Common myeloid progenitor, CD34-positive (primary cell): ENCODE measurements around the gene MAN2B2.
A peak's percentile ranks its signal among the peaks of the same experiment; 100 is the strongest.

Experiments
- CTCF ChIA-PET: fragments of 350-600 bp; sonication (Branson Sonifier 250); formaldehyde crosslinking; loops from one replicate; lab custom pipeline; 2021; ENCODE audit warnings: antibody characterized with exemption; lab: Charles Lee
- POLR2A ChIA-PET: fragments of 350-600 bp; sonication (Branson Sonifier 250); formaldehyde crosslinking; loops from one replicate; lab custom pipeline; 2021; ENCODE audit warnings: antibody characterized with exemption; lab: Charles Lee
- DNase-seq, 3 donors: peaks; one replicate each; pipeline versions ENCODE4 v3.0.0 to v3.0.0-alpha.2; 2013
- H3K27ac ChIP-seq, 2 experiments: 1 replicate in 1 of 2; 2 replicates in 1 of 2; pipeline ENCODE4 v1.7.0; 2013; ENCODE audit warnings: inconsistent platforms in 2 of 2, low read length in 2 of 2, mild to moderate bottlenecking in 2 of 2, low read depth in 1 of 2, moderate library complexity in 1 of 2; ENCODE audit not compliant: severe bottlenecking in 2 of 2, insufficient read depth in 1 of 2, poor library complexity in 1 of 2
- H3K27me3 ChIP-seq, 5 experiments: replicated peaks in 2 of 5; 1 replicate in 3 of 5; 2 replicates in 2 of 5; pipeline versions ENCODE4 v1.6.1 to v1.7.0; 2013; ENCODE audit warnings: low read length in 4 of 5, mild to moderate bottlenecking in 2 of 5, moderate library complexity in 2 of 5, inconsistent platforms in 1 of 5; ENCODE audit not compliant: insufficient read depth in 5 of 5, control insufficient read depth in 4 of 5
- H3K36me3 ChIP-seq, 4 experiments: 1 replicate in 2 of 4; 2 replicates in 2 of 4; pipeline versions ENCODE4 v1.6.1 to v1.7.0; 2013; ENCODE audit warnings: low read length in 3 of 4, control low read depth in 1 of 4, mild to moderate bottlenecking in 1 of 4; ENCODE audit not compliant: control insufficient read depth in 4 of 4, insufficient read depth in 4 of 4
- H3K4me1 ChIP-seq, 4 experiments: 1 replicate in 3 of 4; 2 replicates in 1 of 4; pipeline versions ENCODE4 v1.6.1 to v1.7.1; 2013; ENCODE audit warnings: low read length in 3 of 4, mild to moderate bottlenecking in 3 of 4, control low read depth in 1 of 4, inconsistent platforms in 1 of 4, moderate library complexity in 1 of 4; ENCODE audit not compliant: control insufficient read depth in 4 of 4, insufficient read depth in 4 of 4; ENCODE audit errors: control extremely low read depth in 1 of 4
- H3K4me3 ChIP-seq, 7 experiments: 1 replicate in 4 of 7; 2 replicates in 3 of 7; pipeline versions ENCODE4 v1.5.1 to v1.7.0; 2013; ENCODE audit warnings: mild to moderate bottlenecking in 7 of 7, low read length in 6 of 7, moderate library complexity in 6 of 7, inconsistent platforms in 2 of 7, low read depth in 2 of 7, control low read depth in 1 of 7; ENCODE audit not compliant: insufficient read depth in 4 of 7, control insufficient read depth in 1 of 7; ENCODE audit errors: extremely low read depth in 1 of 7
- H3K9me3 ChIP-seq, 5 experiments: 1 replicate in 4 of 5; 2 replicates in 1 of 5; pipeline versions ENCODE4 v1.6.1 to v1.7.1; 2013; ENCODE audit warnings: low read length in 4 of 5, mild to moderate bottlenecking in 2 of 5, inconsistent platforms in 1 of 5, low read depth in 1 of 5, moderate library complexity in 1 of 5; ENCODE audit not compliant: control insufficient read depth in 4 of 5, insufficient read depth in 2 of 5; ENCODE audit errors: control extremely low read depth in 1 of 5
- WGBS: methylation state at CpG from one replicate; pipeline ENCODE4 v1.1.5; 2013; ENCODE audit not compliant: insufficient coverage; 5-methylcytosine and 5-hydroxymethylcytosine counted together

The MAN2B2 gene

DNA sequence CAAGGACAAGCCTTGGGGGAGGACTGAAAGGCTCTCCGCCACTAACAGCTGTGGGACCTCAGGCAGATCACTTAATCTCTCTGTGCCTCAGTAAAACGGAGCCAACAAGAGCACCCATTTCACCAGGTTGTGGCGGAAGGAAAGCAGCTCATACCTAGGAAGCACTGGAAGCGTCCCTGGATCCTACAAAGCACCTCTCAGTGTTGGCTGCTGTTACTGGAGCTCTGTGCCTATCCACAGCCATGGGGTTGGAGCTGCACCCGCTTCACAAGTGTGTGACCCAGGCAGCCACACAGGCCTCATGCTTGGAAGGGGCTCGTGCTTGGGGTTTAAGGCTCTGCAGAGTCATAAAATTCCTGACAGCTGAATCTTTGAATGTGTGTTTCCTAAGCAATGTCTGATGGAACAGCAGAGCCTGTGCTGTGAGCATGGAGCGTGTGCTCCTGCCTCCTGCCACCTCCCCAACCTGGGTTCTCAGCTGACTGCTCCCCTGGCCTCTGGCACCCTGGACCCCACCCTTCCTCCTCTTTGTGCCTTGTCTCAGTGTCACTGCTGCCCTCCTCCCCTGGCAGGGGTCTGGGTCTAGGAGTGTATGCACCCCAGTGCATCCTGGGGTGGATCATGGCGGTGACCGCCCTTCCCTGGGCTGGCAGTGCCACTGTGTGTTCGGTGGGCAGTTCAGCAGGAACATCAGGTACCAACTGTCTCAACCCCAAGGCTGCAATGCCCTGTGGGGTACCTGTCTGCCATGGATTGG is 14.4 kb upstream of the MAN2B2 start:
- Histone ChIP-seq H3K9me3 (peaks cover 0 to 10% (median 2%) of the 10 kb centered on the region in 5 experiments), H3K27ac (no peak overlapping the region), H3K36me3 (no peaks in the 10 kb centered on the region), H3K4me3 (no peak overlapping the region), H3K4me1 (peaks cover 0 to 13% (median 8%) of the 10 kb centered on the region in 4 experiments), H3K27me3 (peaks cover 0 to 94% (median 48%) of the 10 kb centered on the region in 5 experiments)
- DNase-seq, result no peak
- CTCF ChIA-PET, result interaction anchor here (1.3 to 1.7 kb wide), 3 partner anchors 11 to 539 kb away, joined by 3 to 6 read pairs (median 4); no protein-coding TSS in a partner anchor
- POLR2A ChIA-PET, result no interaction called here
- WGBS, result 84% methylated on average over 9 of the region's 10 CpGs

- Histone ChIP-seq H3K27me3 (peaks cover 0 to 94% (median 49%) of the 10 kb centered on the region in 5 experiments), H3K4me3 (no peak overlapping the region), H3K9me3 (peaks cover 0 to 11% (median 2%) of the 10 kb centered on the region in 5 experiments), H3K36me3 (no peaks in the 10 kb centered on the region), H3K27ac (no peak overlapping the region), H3K4me1 (peaks cover 0 to 13% (median 8%) of the 10 kb centered on the region in 4 experiments)
- DNase-seq, result no peak
- 17% methylated on average over 1 of the region's 6 CpGs for WGBS
- ChIA-PET CTCF (interaction anchor here (1.7 kb wide), 1 partner anchor 12 kb away, joined by 4 read pairs; no protein-coding TSS in a partner anchor), POLR2A (no interaction called here)
Measured at GRCh38 chr4:6561173-6561516, 13.8 kb upstream of the MAN2B2 start.

DNA sequence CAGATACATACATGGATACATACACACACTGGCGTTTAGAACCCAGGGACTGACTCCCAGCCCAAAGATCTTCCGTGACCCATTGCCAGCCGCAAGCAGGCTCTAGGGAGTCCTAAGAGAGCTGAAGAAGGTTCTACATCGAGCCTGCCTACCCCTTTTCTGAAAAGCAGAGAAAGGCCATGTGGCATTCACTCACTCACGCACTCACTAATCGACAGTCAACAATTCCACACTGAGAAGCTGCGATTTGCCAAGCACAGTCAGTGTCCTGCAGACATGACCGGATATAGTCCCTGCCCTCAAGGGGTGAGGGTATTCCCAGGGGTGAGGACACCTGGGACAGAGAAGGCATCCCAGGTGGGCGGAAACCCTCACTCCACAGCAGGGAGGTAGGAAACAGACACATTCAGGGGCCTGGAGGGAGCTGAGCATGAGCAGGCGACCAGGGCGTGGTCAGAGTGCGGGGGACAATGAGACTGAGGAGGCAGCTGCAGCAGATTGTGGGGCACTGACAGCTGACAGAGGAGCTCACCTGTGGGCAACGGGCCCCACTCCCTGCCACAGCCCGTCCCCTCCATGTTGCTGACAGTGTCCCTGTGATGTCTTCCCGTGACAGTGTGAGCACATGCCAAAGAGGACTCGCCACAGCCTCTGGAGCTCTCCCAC is 13.2 kb upstream of the MAN2B2 start:
- Histone ChIP-seq H3K9me3 (peaks cover 0 to 11% (median 2%) of the 10 kb centered on the region in 5 experiments), H3K4me1 (peaks cover 0 to 13% (median 8%) of the 10 kb centered on the region in 4 experiments), H3K36me3 (no peaks in the 10 kb centered on the region), H3K27ac (no peak overlapping the region), H3K27me3 (peaks cover 0 to 94% (median 48%) of the 10 kb centered on the region in 5 experiments), H3K4me3 (no peak overlapping the region)
- ChIA-PET CTCF (interaction anchor here (0.8 to 1.7 kb wide), 2 partner anchors 11 to 14 kb away, joined by 4 read pairs; no protein-coding TSS in a partner anchor), POLR2A (no interaction called here)
- peak in 1 of 3 donors; percentile 3 for DNase-seq
- 48% methylated on average over 13 of the region's 16 CpGs for WGBS

DNA sequence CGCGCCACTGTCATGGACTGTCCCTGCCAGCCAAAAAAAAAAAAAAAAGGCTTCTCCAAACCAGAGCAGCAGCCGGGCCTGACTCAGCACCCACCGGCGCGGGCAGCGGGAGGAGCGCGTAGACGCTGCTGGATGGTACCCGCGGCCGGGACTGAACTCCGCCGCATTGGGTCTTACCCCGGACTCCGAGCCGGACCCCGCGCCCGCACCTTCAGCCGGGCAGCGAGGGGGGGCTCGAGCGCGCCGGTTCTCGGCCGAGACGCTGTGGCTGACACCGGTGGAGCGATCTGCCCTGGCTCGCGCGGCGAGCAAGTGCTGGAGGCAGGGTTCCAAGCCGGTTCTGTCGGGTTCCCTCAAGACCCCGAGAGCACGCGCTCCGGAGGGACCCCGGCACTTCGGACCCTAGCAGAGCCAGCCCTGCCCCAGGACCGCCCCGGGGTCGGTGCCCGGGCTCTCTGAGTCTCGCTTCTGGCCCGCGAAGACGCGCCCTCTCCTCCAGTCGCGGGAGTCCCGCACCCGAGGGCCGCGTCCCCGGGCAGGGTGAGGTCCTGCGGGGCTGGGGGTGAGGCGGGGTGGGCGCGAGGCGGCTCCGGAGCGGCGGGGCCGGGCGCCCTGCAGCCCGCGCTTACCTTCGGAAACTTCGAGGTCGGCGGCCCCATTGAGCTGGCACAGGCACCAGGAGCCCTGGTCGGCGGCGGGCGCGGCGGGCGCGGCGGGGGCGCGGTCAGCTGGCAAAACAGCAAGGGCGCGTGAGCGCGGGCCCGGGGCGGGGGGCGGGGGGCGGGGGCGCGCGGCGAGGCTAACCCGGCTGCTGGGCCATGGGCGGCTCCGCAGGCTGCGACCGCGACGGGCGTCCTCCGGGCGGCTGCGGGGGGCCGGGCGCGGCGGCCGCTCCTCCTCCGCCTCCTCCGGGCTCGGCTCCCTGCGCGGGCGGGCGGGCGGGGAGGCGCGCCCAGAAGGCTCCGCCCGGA is 11.8 kb upstream of the MAN2B2 start:
- peaks cover 0 to 11% (median 2%) of the 10 kb centered on the region in 5 experiments for H3K9me3 ChIP-seq
- ChIA-PET CTCF (no interaction called here), POLR2A (no interaction called here)
- DNase-seq, result peak; percentile 29 to 62 (median 57)
- H3K4me1 ChIP-seq, result peaks cover 0 to 13% (median 8%) of the 10 kb centered on the region in 4 experiments
- WGBS, result 2% methylated on average over 84 of the region's 127 CpGs
- peaks cover 0 to 93% (median 46%) of the 10 kb centered on the region in 5 experiments for H3K27me3 ChIP-seq
- no peak overlapping the region for H3K27ac ChIP-seq
- no peaks in the 10 kb centered on the region for H3K36me3 ChIP-seq
- H3K4me3 ChIP-seq, result peak overlapping the region in 3 of 7 experiments; percentile 19 to 51 (median 48)

- WGBS, result 8% methylated on average over 49 of the region's 66 CpGs
- ChIA-PET CTCF (no interaction called here), POLR2A (no interaction called here)
- peaks cover 0 to 92% (median 43%) of the 10 kb centered on the region in 5 experiments for H3K27me3 ChIP-seq
- peaks cover 0 to 11% (median 2%) of the 10 kb centered on the region in 5 experiments for H3K9me3 ChIP-seq
- no peak overlapping the region for H3K4me3 ChIP-seq
- no peak for DNase-seq
- peaks cover 0 to 13% (median 8%) of the 10 kb centered on the region in 4 experiments for H3K4me1 ChIP-seq
- H3K36me3 ChIP-seq, result no peaks in the 10 kb centered on the region
- H3K27ac ChIP-seq, result no peak overlapping the region
Measured at GRCh38 chr4:6563935-6564645, 10.9 kb upstream of the MAN2B2 start.

GRCh38 chr4:6565691-6566390 is 9.1 kb upstream of the MAN2B2 start:
- 78% methylated on average over 11 of the region's 14 CpGs for WGBS
- Histone ChIP-seq H3K9me3 (peaks cover 0 to 11% (median 2%) of the 10 kb centered on the region in 5 experiments), H3K36me3 (no peaks in the 10 kb centered on the region), H3K27ac (no peak overlapping the region), H3K27me3 (peaks cover 3 to 75% (median 32%) of the 10 kb centered on the region in 5 experiments), H3K4me3 (no peak overlapping the region), H3K4me1 (peaks cover 0 to 13% (median 8%) of the 10 kb centered on the region in 4 experiments)
- no peak for DNase-seq
- ChIA-PET CTCF (no interaction called here), POLR2A (interaction anchor here (0.5 kb wide), 1 partner anchor 151 kb away, joined by 3 read pairs; no protein-coding TSS in a partner anchor)
